Fibroblast of lung (primary cell): ENCODE data around the gene WSCD1. TPM values are rescaled to one million over a fixed set of nuclear protein-coding genes. Genes with fewer than 3 reads are reported as not detected.

ENCODE experiments used
- DNase-seq, 2 donors: peaks; one replicate each; pipeline versions ENCODE4 v3.0.0 to v3.0.0-alpha.2; 2010; ENCODE audit warnings: low read depth in 2 of 2
- H2AFZ ChIP-seq: 2 replicates; pipeline ENCODE4 v1.5.1; 2012; ENCODE audit warnings: low read length, control low read depth, inconsistent platforms
- H3K27ac ChIP-seq: 2 replicates; pipeline ENCODE4 v1.5.1; 2011; ENCODE audit warnings: low read length, control low read depth; ENCODE audit not compliant: insufficient read depth
- H3K27me3 ChIP-seq: 2 replicates; pipeline ENCODE4 v1.5.1; 2011; ENCODE audit warnings: mild to moderate bottlenecking, low read length; ENCODE audit not compliant: control insufficient read depth, insufficient read depth
- H3K36me3 ChIP-seq: 2 replicates; pipeline ENCODE4 v1.5.1; 2011; ENCODE audit warnings: low read length; ENCODE audit not compliant: control insufficient read depth, insufficient read depth
- H3K4me1 ChIP-seq: 2 replicates; pipeline ENCODE4 v1.5.1; 2011; ENCODE audit warnings: low read length; ENCODE audit not compliant: control insufficient read depth, insufficient read depth; ENCODE audit errors: extremely low read depth
- H3K4me2 ChIP-seq: 2 replicates; pipeline ENCODE4 v1.5.1; 2011; ENCODE audit warnings: low read length, control low read depth; ENCODE audit not compliant: insufficient read depth; ENCODE audit errors: extremely low read depth
- H3K4me3 ChIP-seq, 4 experiments: fragments of 200-600 bp in 1 of 4; sonication (generic) in 1 of 4; replicated peaks in 1 of 4; 2 replicates each; pipeline ENCODE4 v1.5.1; 2011 to 2016; ENCODE audit warnings: low read length in 4 of 4, low read depth in 3 of 4, mild to moderate bottlenecking in 3 of 4, control low read depth in 2 of 4, inconsistent platforms in 1 of 4, mixed read lengths in 1 of 4; ENCODE audit not compliant: insufficient read depth in 1 of 4; ENCODE audit errors: control extremely low read depth in 1 of 4
- H3K79me2 ChIP-seq: 2 replicates; pipeline ENCODE4 v1.5.1; 2012; ENCODE audit warnings: mild to moderate bottlenecking, low read length, inconsistent platforms; ENCODE audit not compliant: control insufficient read depth, insufficient read depth
- H3K9ac ChIP-seq: 2 replicates; pipeline ENCODE4 v1.5.1; 2011; ENCODE audit warnings: mild to moderate bottlenecking, low read length, control low read depth; ENCODE audit not compliant: insufficient read depth
- H3K9me3 ChIP-seq: 2 replicates; pipeline ENCODE4 v1.5.1; 2012; ENCODE audit warnings: low read depth, low read length; ENCODE audit not compliant: control insufficient read depth, insufficient read depth
- H4K20me1 ChIP-seq: 2 replicates; pipeline ENCODE4 v1.5.1; 2011; ENCODE audit warnings: low read length; ENCODE audit not compliant: control insufficient read depth, insufficient read depth; ENCODE audit errors: extremely low read depth
- EZH2 ChIP-seq: IDR thresholded peaks from 2 replicates; pipeline ENCODE4 v1.5.1; 2012; ENCODE audit warnings: low read length, control low read depth, mild to moderate bottlenecking; ENCODE audit errors: missing control alignments
- polyA plus RNA-seq, 2 donors: library from polyadenylated mRNA; depleted of rRNA in 1 of 2; stranded (reverse) in 1 of 2; unstranded in 1 of 2; fragments of >200 nt; gene quantifications; 2 replicates each; pipeline ENCODE4 v1.2.1, GENCODE V29; 2011 to 2012; ENCODE audit warnings: missing spikeins in 1 of 2
- total RNA-seq: library from RNA; depleted of rRNA; stranded (reverse); fragments of >200 nt; gene quantifications from 2 replicates; pipeline ENCODE4 v1.2.1, GENCODE V29; 2014
- TF ChIP-seq, protein P1 (sequence below), 2 donors: IDR thresholded peaks in 1 of 2; conservative IDR thresholded peaks in 1 of 2; 1 replicate in 1 of 2; 2 replicates in 1 of 2; pipeline ENCODE4 v1.5.1; 2011 to 2012; ENCODE audit warnings: low read length in 2 of 2, control low read depth in 1 of 2, inconsistent platforms in 1 of 2, low read depth in 1 of 2, mild to moderate bottlenecking in 1 of 2

The WSCD1 gene
- total and polyA plus RNA-seq, 2 donors (not counting 1 experiment from before 2014, with no cell fraction given): 0.56 to 0.83 TPM

DNA sequence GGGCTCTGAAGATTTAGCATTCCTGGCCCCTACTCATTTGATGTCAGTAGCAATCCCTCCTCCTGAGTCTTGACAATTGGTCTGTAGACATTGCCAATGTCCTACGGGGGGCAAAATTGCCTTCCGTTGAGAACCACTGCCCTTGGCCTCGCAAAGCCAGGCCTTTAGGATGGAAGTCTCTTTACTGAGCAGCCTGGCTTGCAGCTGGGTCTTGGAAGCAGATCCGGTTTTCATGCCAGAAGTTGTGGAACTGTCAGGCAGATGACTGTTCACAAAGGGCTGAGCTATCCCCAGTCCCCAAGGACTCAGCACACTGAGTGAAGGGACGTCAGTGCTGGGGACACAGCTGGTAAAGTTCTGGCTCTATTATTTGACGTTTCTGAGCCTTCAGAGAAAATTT is 83.2 kb downstream of the WSCD1 start:
- no peak for TF ChIP-seq EZH2
- TF ChIP-seq, protein P1, sequence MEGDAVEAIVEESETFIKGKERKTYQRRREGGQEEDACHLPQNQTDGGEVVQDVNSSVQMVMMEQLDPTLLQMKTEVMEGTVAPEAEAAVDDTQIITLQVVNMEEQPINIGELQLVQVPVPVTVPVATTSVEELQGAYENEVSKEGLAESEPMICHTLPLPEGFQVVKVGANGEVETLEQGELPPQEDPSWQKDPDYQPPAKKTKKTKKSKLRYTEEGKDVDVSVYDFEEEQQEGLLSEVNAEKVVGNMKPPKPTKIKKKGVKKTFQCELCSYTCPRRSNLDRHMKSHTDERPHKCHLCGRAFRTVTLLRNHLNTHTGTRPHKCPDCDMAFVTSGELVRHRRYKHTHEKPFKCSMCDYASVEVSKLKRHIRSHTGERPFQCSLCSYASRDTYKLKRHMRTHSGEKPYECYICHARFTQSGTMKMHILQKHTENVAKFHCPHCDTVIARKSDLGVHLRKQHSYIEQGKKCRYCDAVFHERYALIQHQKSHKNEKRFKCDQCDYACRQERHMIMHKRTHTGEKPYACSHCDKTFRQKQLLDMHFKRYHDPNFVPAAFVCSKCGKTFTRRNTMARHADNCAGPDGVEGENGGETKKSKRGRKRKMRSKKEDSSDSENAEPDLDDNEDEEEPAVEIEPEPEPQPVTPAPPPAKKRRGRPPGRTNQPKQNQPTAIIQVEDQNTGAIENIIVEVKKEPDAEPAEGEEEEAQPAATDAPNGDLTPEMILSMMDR (conservative IDR thresholded peaks at IDR 0.05 in 1 of 2, IDR thresholded peaks at IDR 0.05 in 1 of 2; ENCODE audit: low read depth in 1 of 2, low read length in 2 of 2): no peak
- H3K9me3 ChIP-seq: no peaks in the 10 kb centered on the region
- DNase-seq: no peak
- H3K36me3 ChIP-seq: no peaks in the 10 kb centered on the region
- no peaks in the 10 kb centered on the region for H3K4me1 ChIP-seq
- H3K9ac ChIP-seq: no peak overlapping the region
- no peak overlapping the region for H2AFZ ChIP-seq
- H3K4me2 ChIP-seq: no peak overlapping the region
- H3K27me3 ChIP-seq: no peaks in the 10 kb centered on the region
- no peak overlapping the region for H3K4me3 ChIP-seq
- H3K79me2 ChIP-seq: no peaks in the 10 kb centered on the region
- H4K20me1 ChIP-seq: no peaks in the 10 kb centered on the region
- H3K27ac ChIP-seq: no peak overlapping the region

DNA sequence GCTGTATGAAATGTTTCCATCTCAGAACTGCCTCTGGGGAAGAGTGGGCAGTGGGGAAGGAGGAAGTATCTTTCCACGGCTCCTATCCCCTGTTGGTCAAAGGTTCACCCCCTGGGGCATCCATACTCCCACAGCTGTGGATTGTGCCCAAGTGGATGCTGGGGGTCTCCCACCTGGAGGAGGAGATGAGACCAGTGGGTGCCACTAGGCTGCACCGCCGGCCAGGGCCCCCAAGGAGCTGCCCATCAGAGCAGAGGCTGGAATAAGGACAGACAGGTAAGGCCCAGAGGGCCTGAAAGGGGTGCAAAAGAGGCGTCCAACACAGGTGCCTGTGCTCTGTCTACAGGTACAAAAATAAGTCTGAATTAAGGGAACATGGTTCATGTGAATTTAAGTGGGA is 87.5 kb downstream of the WSCD1 start:
- H2AFZ ChIP-seq: no peak overlapping the region
- H3K27ac ChIP-seq: no peak overlapping the region
- no peaks in the 10 kb centered on the region for H4K20me1 ChIP-seq
- no peaks in the 10 kb centered on the region for H3K79me2 ChIP-seq
- H3K36me3 ChIP-seq: no peaks in the 10 kb centered on the region
- no peak for DNase-seq
- no peak overlapping the region for H3K9ac ChIP-seq
- no peaks in the 10 kb centered on the region for H3K4me1 ChIP-seq
- H3K9me3 ChIP-seq: no peaks in the 10 kb centered on the region
- no peaks in the 10 kb centered on the region for H3K27me3 ChIP-seq
- H3K4me3 ChIP-seq: no peak overlapping the region
- no peak for TF ChIP-seq EZH2
- TF ChIP-seq, protein P1 (conservative IDR thresholded peaks at IDR 0.05 in 1 of 2, IDR thresholded peaks at IDR 0.05 in 1 of 2; ENCODE audit: low read depth in 1 of 2, low read length in 2 of 2): no peak
- no peak overlapping the region for H3K4me2 ChIP-seq

DNA sequence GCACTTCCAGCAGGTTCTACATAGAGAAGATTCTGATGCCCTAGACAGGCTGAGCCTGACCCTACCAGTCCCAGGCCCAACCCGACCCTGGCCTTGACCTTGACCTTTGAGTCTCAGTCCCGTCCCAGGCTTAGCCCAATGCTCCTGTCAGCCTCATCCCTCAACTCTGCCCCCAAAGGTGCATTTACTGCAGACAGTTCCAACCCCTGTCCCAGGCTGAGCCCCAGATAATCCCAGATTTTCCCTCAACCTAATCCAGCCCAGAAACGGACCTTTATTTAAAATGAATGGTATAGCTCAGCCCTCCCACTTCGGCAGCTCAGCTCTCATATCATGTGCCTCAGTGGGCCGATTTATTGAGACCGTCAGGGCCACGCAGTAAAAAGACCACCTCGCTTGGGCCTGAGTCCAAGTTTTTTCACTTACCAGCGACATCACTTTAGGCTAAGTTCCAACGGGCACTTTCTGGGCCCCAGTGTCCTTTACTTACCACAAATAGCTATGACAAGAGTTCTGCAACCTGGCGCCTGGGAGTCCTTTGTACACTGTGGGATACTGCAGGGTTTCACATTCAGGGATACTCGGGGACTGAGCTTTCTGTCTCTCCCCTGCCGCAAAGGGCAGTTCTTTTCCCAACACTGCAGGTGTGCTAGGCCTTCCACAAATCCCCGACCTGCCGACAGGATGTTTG is 89.5 kb downstream of the WSCD1 start:
- no peak overlapping the region for H3K27ac ChIP-seq
- H3K4me2 ChIP-seq: no peak overlapping the region
- no peaks in the 10 kb centered on the region for H3K4me1 ChIP-seq
- H3K27me3 ChIP-seq: no peaks in the 10 kb centered on the region
- DNase-seq: no peak
- no peaks in the 10 kb centered on the region for H3K9me3 ChIP-seq
- H4K20me1 ChIP-seq: no peaks in the 10 kb centered on the region
- no peak overlapping the region for H3K9ac ChIP-seq
- H3K36me3 ChIP-seq: no peaks in the 10 kb centered on the region
- no peaks in the 10 kb centered on the region for H3K79me2 ChIP-seq
- no peak overlapping the region for H3K4me3 ChIP-seq
- H2AFZ ChIP-seq: no peak overlapping the region
- no peak for TF ChIP-seq EZH2
- TF ChIP-seq, protein P1 (conservative IDR thresholded peaks at IDR 0.05 in 1 of 2, IDR thresholded peaks at IDR 0.05 in 1 of 2; ENCODE audit: low read depth in 1 of 2, low read length in 2 of 2): no peak
